GM21619 (cell line): ENCODE measurements around the gene SLC4A1AP.
"Not testable (repeated sequence)": the region's sequence is repeated elsewhere in the genome, so short reads cannot be mapped to it uniquely, and the experiment has no call there.

Experiments used
- ATAC-seq: cut with Tn5 transposase; IDR thresholded peaks from one replicate; pipeline ENCODE4 v1.9.1; 2021; ENCODE audit not compliant: unreplicated experiment

The SLC4A1AP gene

DNA sequence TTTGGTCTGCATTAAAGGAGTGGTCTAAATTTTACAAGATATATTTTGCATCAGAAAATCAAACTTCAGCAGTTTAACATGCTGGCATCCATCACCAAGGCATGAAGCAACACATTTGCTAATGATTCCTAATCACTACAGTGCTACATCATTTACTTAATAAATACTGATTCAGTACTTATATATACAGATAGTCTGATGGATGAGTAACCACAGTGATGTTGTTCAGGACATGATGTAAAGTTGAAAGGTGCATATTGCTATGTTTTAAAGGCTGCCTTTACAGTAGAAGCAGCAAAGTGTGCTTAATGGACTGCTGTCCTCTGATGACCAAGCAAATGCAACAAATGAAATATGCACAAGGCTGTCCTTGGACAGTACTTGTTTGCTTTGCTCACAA, 11.3 kb upstream of the SLC4A1AP start:
- no peak for ATAC-seq

DNA sequence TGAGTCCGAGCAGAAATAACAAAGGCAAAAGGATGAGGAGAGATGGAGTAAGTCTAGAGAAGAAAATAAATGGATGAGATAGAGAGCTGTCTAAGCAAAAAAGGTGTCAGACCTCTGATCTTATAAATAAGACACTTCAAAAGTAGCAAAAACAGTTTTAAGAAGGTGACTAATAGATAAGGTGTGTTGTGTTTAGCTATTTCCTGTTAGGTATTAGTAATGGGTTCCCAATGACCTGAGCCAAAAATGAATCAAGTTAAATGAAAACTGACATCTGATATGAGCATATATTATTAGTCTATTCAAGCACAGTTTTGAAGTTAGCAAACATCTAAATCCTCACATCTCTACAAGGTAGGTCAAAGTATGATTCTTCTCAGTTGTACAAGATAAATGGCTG, 10.9 kb upstream of the SLC4A1AP start:
- ATAC-seq, result no peak

DNA sequence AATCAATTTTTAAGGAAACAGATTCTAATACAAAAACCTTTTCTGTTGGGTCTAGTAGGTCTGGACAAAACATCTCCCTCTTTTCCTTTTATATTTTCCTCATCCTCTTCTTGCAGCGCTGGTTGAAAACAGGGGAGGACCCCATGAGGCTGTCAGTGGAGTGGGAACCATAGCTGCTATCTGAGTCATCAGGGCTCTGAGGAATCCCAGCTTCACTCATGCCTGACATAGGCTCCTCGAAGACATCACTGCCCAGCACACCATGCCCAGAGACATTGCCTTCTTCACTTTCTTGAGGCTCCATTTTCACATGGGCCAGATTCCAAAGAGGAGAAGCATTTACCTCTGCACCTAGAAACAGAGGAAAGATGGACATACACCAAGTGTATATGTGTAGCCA, 10.3 kb upstream of the SLC4A1AP start:
- ATAC-seq, result no peak

DNA sequence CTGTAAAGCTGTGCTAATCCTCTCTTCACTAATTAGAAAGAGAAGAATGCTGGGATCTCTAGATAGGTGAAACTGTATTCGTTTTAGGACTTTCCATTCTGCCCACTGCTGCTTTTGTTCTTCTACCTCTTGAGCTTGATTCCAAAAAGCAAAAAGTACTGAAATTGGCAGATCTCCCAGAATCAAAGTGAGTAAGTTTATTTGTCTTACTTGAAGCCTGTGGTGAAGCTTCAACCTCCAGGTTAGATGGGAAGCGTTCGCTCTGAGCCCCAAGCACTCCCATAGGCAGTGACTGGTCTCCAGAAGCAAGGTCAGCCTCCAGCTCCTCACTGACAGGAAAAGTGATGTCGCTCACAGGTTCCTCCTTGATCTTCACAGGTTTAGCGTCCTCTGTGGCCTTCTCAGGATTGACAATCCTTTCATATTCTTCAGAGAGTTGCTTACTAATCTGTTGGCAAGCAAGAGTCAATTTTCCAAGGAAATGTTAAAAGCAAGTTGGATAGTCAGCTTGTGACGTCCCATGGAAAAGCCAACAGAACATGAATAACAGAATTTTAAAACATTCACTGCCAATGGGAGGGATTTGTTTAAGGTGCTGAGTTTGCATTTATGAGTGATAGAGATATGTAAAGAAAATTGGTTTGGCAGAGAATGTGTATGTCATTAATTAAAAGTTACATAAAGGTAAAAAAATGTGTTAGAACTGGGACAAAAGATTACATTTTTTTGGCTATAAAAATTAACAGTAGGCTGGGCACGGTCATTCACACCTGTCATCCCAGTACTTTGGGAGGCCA, 8.3 kb upstream of the SLC4A1AP start:
- ATAC-seq, result no peak

DNA sequence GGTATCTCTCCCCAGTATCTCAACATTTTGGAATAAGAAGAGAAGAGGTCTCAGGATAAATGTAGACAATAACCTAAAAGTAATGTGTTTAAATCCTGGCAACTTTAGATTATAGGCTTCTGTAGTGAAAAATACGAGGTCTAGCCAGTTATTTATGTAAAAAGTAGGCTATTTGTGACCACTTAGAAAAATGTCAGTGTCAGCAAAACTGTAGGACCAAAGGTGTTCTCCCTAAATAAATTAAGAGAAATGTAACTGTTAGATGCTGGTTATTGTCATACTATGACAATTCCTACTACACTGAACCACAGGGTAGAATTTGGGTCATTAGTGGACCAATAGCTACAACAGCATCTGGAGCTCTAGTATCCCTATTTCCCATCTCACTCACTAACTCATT, 2.3 kb upstream of the SLC4A1AP start:
- ATAC-seq, result no peak

DNA sequence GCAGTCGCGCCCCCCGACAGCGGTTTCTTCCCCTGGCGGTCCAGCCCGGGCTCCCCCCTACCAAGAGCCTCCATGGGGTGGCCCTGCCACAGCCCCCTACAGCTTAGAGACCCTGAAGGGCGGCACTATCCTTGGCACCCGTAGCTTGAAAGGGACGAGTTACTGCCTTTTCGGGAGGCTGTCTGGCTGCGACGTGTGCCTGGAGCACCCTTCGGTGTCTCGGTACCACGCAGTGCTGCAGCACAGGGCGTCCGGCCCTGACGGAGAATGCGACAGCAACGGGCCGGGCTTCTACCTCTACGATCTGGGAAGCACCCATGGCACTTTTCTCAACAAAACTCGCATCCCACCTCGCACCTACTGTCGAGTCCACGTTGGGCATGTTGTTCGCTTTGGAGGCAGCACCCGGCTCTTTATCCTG, 475 bp downstream of the SLC4A1AP start:
- peak; percentile 10 for ATAC-seq

DNA sequence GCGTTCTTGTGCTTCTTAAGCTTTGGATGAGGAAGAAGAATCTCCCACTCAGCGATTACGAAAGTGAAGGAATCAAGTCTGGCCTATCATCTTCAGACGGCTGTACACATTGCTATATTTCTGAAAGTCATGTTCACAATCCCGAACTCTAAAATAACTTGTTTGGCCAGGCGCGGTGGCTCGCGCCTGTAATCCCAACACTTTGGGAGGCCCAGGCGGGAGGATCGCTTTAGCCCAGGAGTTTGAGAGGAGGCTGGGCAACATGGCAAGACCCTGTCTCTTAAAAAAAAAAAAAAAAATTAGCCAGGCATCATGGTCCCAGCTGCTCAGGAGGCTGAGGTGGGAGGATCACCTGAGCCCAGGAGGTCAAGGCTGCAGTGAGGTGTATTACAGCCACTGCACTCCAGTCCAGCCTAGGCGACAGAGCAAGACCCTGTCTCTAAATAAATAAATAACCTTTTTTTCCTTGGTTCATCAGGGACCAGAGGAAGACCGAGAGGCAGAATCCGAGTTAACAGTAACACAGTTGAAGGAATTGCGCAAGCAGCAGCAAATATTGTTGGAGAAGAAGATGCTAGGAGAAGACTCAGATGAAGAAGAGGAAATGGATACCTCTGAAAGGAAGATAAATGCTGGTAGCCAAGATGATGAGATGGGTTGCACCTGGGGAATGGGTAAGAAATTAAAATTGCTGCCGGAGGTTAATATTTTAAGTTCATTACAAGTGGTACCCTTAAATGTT, 1.1 kb downstream of the SLC4A1AP start:
- ATAC-seq, result no peak

DNA sequence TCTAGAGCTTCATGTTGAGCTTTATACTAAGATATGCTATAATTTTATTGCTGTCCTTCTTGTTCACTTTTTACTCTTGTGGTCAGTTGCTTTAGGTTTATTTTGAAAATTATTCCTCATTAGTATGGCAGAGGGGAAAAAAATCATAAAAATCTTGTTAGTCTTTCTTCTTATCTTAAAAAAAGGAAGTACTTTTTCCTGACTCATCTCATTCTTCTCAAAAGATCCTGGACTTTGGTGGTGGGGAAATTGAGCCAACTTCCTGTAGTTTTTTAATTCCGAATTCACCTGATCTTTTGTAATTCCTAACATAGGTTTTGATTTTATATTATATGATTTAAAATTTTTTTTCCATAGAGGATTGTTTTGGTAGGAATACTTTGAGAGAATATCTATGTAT, 3.8 kb downstream of the SLC4A1AP start:
- ATAC-seq, result no peak

DNA sequence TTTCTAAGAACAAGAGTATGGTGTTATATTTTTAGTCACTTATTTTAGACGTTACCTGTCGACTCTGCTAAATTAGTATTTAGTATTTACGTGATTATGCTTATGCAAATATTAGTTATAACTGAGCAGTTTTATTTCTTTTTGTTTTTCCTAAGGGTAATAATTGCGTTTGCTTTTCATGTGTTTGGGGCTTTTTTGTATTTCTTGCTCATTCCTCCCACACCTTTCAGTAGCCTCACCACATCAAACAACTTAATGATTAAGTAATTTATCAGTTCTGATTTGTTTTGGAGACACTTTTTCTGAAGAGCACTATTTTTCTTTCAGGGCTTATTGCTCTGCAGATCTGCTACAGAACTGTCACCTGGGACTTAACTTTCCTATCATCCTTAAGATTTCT, 7.5 kb downstream of the SLC4A1AP start:
- ATAC-seq, result no peak

DNA sequence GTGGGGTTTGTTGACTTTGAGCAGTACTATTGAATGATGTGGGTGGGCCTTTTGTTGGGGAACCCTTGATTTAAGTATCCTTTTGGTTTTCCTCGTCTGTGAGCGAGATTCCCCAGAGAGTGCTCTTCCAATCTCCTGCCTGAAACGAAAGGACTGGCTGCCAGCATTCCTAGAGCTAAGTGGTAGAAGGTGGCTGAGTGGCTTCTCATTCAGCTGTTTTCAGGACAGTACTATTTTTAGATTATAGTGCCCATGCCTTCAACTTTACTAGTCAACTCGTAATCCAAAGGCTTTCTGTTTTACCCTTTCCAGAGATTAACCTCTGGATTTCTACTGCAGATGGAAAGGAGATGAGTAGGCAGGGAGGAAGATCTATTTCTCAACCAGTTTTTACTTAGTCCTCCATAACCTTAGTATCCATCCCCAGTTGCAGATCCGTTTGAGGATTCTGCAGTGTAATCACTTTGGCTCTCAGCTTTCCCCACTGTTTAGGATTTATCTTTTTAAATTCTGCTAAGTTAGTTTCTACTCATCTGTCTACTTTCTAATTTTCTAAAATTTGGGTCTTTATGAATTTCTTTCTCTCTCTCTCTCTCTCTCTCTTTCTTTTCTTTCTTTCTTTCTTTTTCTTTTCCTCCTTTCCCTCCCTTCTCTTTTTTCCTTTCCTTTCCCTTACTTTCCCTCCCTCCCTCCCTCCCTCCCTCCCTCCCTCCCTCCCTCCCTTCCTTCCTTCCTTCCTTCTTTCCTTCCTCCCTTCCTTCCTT, 9.2 kb downstream of the SLC4A1AP start:
- no peak for ATAC-seq

DNA sequence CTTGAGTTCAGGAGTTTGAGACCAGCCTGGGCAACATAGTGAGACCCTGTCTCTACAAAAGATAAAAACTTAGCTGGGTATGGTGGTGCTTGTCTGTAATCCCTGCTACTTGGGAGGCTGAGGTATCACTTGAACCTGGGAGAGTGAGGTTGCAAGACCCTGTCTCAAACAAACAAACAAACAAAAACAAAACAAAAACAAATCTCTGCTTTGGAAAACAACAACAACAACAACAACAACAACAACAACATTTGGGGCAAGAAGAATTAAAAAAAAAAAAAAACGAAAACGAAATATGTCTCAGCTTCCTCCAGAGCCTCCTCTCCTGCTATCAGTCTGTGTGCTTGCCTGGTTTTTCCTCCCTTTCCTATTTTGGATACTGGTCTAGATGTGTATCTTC, 16.9 kb downstream of the SLC4A1AP start:
- no peak for ATAC-seq

DNA sequence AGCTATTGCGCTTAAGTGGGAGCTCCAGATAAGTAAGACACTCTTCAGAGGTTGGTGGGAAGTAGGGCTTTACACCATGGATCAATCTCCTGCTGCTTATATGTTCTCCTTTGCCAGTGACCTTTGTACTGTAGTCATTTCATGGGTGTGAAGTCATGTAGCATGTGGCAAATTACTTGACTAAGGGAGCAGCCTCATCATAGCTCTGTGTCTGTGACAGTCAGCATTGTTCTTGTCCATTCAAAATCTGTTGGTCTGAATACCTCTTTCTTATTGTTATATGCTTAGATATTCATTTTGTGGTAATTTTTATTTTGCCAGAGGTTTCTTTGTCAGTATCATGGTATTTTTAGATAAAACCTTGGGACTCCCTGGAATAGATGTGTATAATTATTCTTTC, 18.2 kb downstream of the SLC4A1AP start:
- ATAC-seq, result no peak

DNA sequence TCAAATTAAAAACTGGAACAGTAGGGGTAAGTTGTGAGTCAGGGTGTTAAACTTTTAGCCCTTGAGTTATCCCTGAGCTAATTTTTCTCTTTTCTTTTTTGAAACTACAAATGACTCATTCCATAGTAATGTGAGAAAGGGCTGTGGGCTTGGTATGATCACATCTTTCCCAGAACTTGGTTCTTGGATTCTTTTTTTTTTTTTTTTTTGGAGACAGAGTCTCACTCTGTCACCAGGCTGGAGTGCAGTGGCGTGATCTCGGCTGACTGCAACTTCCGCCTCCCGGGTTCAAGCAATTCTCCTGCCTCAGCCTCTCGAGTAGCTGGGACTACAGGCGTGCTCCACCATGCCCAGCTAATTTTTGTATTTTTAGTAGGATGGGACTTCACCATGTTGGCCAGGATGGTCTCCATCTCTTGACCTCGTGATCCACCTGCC, 18.7 kb downstream of the SLC4A1AP start:
- ATAC-seq, result not testable (repeated sequence)

DNA sequence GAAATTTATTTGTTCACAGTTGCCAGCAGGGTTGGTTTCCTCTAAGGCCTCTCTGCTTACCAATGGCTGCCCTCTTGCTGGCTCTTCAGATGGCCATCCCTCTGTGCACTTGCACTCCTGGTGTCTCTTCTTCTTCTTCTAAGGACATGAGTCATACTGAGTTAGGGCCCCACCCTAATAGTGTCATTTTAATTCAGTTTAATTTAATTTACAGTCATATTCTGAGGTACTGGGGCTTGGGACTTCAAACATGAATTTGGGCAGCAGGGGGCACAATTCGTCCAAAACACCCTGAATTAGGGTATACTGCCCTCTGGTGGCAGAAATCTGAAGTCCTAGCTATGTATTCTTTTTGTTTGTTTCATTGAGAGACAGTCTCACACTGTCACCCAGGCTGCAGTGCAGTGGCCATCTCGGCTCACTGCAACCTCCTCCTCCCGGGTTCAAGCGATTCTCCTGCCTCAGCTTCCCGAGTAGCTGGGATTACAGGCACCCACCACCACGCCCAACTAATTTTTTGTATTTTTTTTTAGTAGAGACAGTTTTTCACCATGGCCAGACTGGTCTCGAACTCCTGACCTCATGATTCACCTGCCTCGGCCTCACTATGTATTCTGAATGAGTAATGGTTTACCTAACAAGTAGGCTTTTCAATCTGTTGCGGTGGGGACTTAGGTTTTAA, 19.8 kb downstream of the SLC4A1AP start:
- ATAC-seq, result no peak

DNA sequence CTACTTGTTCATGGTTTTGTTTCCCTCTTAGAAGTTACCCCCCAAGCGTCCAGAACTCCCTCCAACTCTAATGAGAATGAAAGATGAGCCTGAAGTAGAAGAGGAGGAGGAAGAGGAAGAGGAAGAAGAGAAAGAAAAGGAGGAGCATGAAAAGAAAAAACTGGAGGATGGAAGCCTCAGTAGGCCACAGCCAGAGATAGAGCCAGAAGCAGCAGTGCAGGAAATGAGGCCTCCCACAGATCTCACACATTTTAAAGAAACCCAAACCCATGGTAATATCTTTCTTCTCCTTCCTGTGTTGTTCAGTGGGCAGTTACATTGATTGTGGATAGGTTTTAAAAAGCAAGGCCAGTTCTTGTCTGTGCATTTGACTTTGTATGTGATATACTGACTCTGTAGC, 21.3 kb downstream of the SLC4A1AP start:
- not testable (repeated sequence) for ATAC-seq

DNA sequence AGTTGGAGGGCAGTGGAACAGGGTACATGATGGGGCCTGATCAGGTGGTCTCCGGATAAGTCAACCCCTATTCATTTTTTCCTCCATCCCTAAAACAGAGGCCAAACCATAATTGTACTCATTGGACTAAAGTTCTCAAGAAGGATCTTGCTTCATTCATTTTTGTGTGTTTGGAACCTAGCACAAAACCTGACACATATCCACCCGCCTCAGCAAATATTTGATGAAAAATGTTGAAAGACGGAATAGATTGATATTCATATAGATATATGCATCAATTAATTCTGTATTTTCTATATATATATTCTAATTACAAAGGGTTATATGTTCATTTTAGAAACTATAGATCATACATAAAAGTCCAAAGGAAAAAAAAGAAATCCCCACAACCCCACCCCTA, 21.9 kb downstream of the SLC4A1AP start:
- ATAC-seq, result no peak

DNA sequence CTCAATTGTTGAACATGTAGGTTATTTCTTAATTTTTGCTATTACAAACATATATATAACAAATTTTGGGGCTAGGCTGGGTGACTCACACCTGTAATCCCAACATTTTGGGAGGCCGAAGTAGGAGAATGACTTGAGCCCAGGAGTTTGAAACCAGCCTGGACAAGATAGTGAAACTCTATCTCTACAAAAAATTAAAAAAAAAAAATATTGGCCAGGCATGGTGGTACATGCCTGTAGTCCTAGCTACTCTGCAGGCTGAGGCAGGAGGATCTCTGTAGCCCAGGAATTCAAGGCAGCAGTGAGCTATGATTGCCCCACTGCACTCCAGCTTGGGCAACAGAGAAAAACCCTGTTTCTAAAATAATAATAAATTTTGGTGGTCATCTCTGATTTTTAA, 23.5 kb downstream of the SLC4A1AP start:
- ATAC-seq, result no peak

DNA sequence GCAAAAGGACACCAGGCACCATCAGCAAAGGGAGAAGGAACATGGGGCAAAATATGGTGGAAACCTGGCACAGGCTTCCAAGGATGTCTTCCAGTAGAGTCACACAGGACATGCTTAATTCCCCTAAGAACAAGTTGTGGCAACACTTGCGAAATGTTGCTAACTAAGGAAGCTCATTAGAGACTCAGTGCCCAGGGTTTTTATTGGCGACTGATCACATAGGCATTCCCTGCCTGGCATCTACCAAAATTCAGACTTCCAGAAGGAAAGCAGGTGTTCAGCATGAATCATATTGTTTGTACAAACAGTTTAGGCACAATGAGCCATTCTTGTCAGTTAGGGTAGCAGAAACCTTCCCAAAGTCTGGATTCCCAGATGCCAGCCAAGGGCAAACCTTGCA, 25.7 kb downstream of the SLC4A1AP start:
- no peak for ATAC-seq

DNA sequence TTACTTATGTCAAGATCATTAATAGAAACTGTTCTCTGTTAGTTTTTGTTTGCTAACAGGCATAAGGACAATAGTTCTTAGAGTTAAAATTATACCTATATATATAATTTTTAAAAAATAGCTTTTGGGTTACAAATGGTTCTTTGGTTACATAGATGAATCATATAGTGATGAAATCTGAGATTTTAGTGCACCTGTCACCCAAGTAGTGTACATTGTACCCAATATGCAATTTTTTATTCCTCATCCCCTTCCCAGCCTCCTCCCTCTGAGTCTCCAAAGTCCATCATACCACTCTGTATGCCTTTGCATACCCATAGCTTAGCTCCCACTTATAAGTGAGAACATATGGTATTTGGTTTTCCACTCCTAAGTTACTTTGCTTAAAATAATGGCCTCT, 26.4 kb downstream of the SLC4A1AP start:
- no peak for ATAC-seq

DNA sequence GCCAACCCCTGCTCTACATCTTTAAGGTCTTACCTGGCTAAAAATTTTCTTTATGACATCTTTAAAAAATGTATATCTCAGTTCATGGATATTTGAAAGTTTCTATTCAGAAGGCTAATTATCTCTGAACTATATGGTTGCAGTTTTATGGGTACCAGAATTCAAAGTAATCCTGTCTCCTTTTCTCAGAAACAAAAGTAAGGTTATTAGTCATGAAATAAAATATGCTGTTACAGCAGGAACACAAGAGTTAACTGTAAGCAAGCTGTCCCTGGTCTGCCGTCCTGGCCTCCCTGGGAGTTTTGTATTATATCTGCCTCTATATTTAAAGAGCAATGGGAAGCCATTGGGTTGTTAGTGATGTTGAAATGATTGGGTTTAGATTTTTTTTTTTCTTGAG, 34.0 kb downstream of the SLC4A1AP start:
- no peak for ATAC-seq

DNA sequence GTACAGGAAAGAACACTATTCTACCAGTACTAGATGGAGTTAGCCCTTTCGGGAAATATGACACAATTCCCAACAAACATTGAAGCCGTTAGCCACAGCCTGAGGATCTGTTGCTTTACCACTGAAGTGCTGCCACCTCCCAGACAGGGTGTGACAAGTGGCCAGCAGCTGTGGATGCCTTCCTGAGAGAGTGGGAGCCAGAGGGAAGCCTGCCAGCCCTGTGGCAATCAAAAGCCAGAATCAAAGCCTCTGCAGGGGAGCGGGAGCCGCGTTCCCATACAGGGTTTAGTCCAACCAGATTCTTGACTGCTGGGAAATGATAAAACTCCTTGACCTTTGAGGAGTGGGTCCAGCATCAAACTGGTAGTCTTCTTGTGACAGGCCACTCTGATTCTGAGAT, 38.0 kb downstream of the SLC4A1AP start:
- ATAC-seq, result no peak
